Esophagus squamous epithelium (tissue), 5 donors: ENCODE results near the gene STAG1. TPM values are rescaled to one million over a fixed set of nuclear protein-coding genes. Genes with fewer than 3 reads are reported as not detected.
"Not testable (repeated sequence)": the region's sequence is repeated elsewhere in the genome, so short reads cannot be mapped to it uniquely, and the experiment has no call there.

Source experiments
- DNase-seq: peaks from one replicate; lab custom pipeline; 2025; lab: John Stamatoyannopoulos, UW
- H3K27ac ChIP-seq, 4 donors: fragments of 200-600 bp; sonication (generic); one replicate each; pipeline ENCODE4 v1.5.1; 2016 to 2019; ENCODE audit warnings: mild to moderate bottlenecking in 1 of 4
- H3K27me3 ChIP-seq, 4 donors: fragments of 200-600 bp; sonication (generic); 1 replicate in 3 of 4; 2 replicates in 1 of 4; pipeline versions ENCODE4 v1.5.1 to v1.6.0; 2017 to 2021; ENCODE audit warnings: antibody characterized with exemption in 1 of 4
- H3K36me3 ChIP-seq, 3 donors: fragments of 200-600 bp; sonication (generic); one replicate each; pipeline ENCODE4 v1.5.1; 2016 to 2019
- H3K4me1 ChIP-seq, 3 donors: fragments of 200-600 bp; sonication (generic); one replicate each; pipeline ENCODE4 v1.5.1; 2017 to 2019
- H3K4me3 ChIP-seq, 4 donors: fragments of 200-600 bp; sonication (generic); 1 replicate in 3 of 4; 2 replicates in 1 of 4; pipeline ENCODE4 v1.5.1; 2016 to 2019; ENCODE audit warnings: mild to moderate bottlenecking in 2 of 4, moderate library complexity in 1 of 4
- H3K9me3 ChIP-seq, 3 donors: fragments of 200-600 bp; sonication (generic); one replicate each; pipeline ENCODE4 v1.5.1; 2016 to 2019
- CTCF ChIP-seq, 6 experiments: fragments of 450-650 bp in 4 of 6; fragments of 200-600 bp in 2 of 6; sonication (generic) in 2 of 6; IDR thresholded peaks; one replicate each; pipeline ENCODE4 v1.5.1; 2016 to 2019; ENCODE audit warnings: antibody characterized with exemption in 6 of 6, mild to moderate bottlenecking in 4 of 6, moderate library complexity in 4 of 6
- POLR2A ChIP-seq, 4 donors: fragments of 450-650 bp; IDR thresholded peaks; one replicate each; pipeline ENCODE4 v1.6.1; 2017; ENCODE audit warnings: antibody characterized with exemption in 4 of 4, mild to moderate bottlenecking in 4 of 4, moderate library complexity in 3 of 4
- WGBS, 2 donors: methylation state at CpG; one replicate each; pipeline ENCODE4 v1.1.5; 2018; 5-methylcytosine and 5-hydroxymethylcytosine counted together
- intact Hi-C: fragments of 100-400 bp; cut with DNase I; formaldehyde crosslinking; loops from one replicate; pipeline ENCODE4 v1.15.0; 2022
- total RNA-seq, 4 donors: library from RNA; depleted of rRNA; stranded (reverse); fragments of >200 nt; gene quantifications; one replicate each; pipeline ENCODE4 v1.1.0, GENCODE V29; 2016
- donor health status: DM: yes; HTN: yes; CAD: no.

STAG1 gene
- total RNA-seq, 4 donors from 2014 or later, result 10.9 to 42.9 (median 24.9) TPM

- Histone ChIP-seq H3K36me3 (no peaks in the 10 kb centered on the region), H3K27ac (no peak overlapping the region), H3K4me1 (no peaks in the 10 kb centered on the region), H3K27me3 (no peaks in the 10 kb centered on the region), H3K9me3 (no peaks in the 10 kb centered on the region), H3K4me3 (no peak overlapping the region)
- intact Hi-C loops, result no loop called here
- TF ChIP-seq CTCF (IDR thresholded peaks at IDR 0.05), result no peak
- no peak for TF ChIP-seq POLR2A (IDR thresholded peaks at IDR 0.05)
- WGBS, 2 donors, result 0 to 30% methylated on average over 1 of the region's 1 CpG
- no peak for DNase-seq
These were observed 20.5 kb upstream of the STAG1 start for GRCh38 chr3:136772709-136773108.

- H3K27me3 ChIP-seq, DNase-seq, H3K4me3 ChIP-seq, H3K27ac ChIP-seq, H3K36me3 ChIP-seq, H3K9me3 ChIP-seq: not testable (repeated sequence)
- peaks cover 0 to 13% (median 6%) of the 10 kb centered on the region in 3 donors for H3K4me1 ChIP-seq
- intact Hi-C loops, result loop anchor here (5.0 kb wide), 1 partner anchor 254 kb away; no protein-coding TSS in a partner anchor
- TF ChIP-seq CTCF (IDR thresholded peaks at IDR 0.05), result peak in 3 of 6 experiments; percentile 28 to 62 (median 38)
- WGBS, 2 donors, result 72 to 78% methylated on average over 16 to 20 of the region's 20 CpGs
These were observed 6.3 kb upstream of the STAG1 start for GRCh38 chr3:136758160-136759102.

GRCh38 chr3:136755192-136755591 is 3.0 kb upstream of the STAG1 start:
- Histone ChIP-seq H3K4me3 (no peak overlapping the region), H3K27ac (no peak overlapping the region), H3K27me3 (no peaks in the 10 kb centered on the region), H3K4me1 (peaks cover 3 to 28% (median 9%) of the 10 kb centered on the region in 3 donors), H3K36me3 (no peaks in the 10 kb centered on the region), H3K9me3 (no peaks in the 10 kb centered on the region)
- intact Hi-C loops, result loop anchor here (5.0 kb wide), 1 partner anchor 257 kb away; no protein-coding TSS in a partner anchor
- WGBS, 2 donors, result 91 to 98% methylated on average over 2 of the region's 2 CpGs
- no peak for TF ChIP-seq CTCF (IDR thresholded peaks at IDR 0.05)
- no peak for TF ChIP-seq POLR2A (IDR thresholded peaks at IDR 0.05)
- DNase-seq, result no peak

- H3K4me1 ChIP-seq, result peaks cover 4 to 45% (median 23%) of the 10 kb centered on the region in 3 donors
- TF ChIP-seq POLR2A (IDR thresholded peaks at IDR 0.05) (no peak), CTCF (IDR thresholded peaks at IDR 0.05) (no peak)
- no peaks in the 10 kb centered on the region for H3K27me3 ChIP-seq
- 38 to 52% methylated on average over 11 of the region's 11 CpGs for WGBS, 2 donors
- no peaks in the 10 kb centered on the region for H3K36me3 ChIP-seq
- peak overlapping the region; percentile 76 to 97 (median 84) for H3K4me3 ChIP-seq
- no peak for DNase-seq
- H3K9me3 ChIP-seq, result no peaks in the 10 kb centered on the region
- intact Hi-C loops, result no loop called here
- H3K27ac ChIP-seq, result peak overlapping the region; percentile 98 to 100 (median 98)
These were observed 1.3 kb upstream of the STAG1 start for GRCh38 chr3:136753326-136753939.
